Esophagus (tissue), 2 donors: ENCODE results near the gene AKT1S1. TPM values are rescaled to one million over a fixed set of nuclear protein-coding genes. Genes with fewer than 3 reads are reported as not detected.

ENCODE experiments used
- H3K27ac ChIP-seq, 2 donors: one replicate each; pipeline ENCODE4 v1.5.1; 2013; ENCODE audit warnings: low read depth in 2 of 2, mild to moderate bottlenecking in 2 of 2, inconsistent platforms in 1 of 2, low read length in 1 of 2, moderate library complexity in 1 of 2
- H3K27me3 ChIP-seq, 2 donors: one replicate each; pipeline ENCODE4 v1.6.1; 2013; ENCODE audit warnings: low read length in 2 of 2, control low read depth in 1 of 2, mild to moderate bottlenecking in 1 of 2; ENCODE audit not compliant: insufficient read depth in 2 of 2, control insufficient read depth in 1 of 2
- H3K36me3 ChIP-seq, 2 donors: one replicate each; pipeline ENCODE4 v1.6.1; 2013; ENCODE audit warnings: low read length in 1 of 2; ENCODE audit not compliant: control insufficient read depth in 2 of 2, insufficient read depth in 2 of 2
- H3K4me1 ChIP-seq, 2 donors: one replicate each; pipeline ENCODE4 v1.6.1; 2013; ENCODE audit warnings: low read length in 1 of 2; ENCODE audit not compliant: control insufficient read depth in 2 of 2, insufficient read depth in 2 of 2
- H3K4me3 ChIP-seq, 2 donors: one replicate each; pipeline ENCODE4 v1.5.1; 2013; ENCODE audit warnings: low read length in 2 of 2, mild to moderate bottlenecking in 2 of 2, low read depth in 1 of 2, moderate library complexity in 1 of 2
- H3K9me3 ChIP-seq, 2 donors: one replicate each; pipeline ENCODE4 v1.6.1; 2013; ENCODE audit warnings: mild to moderate bottlenecking in 2 of 2, low read depth in 1 of 2, low read length in 1 of 2, moderate library complexity in 1 of 2; ENCODE audit not compliant: control insufficient read depth in 2 of 2, insufficient read depth in 1 of 2
- WGBS, 2 donors: extraction: QIAGEN DNeasy Blood & Tissue Kit; methylation state at CpG; one replicate each; pipeline ENCODE4 v1.1.7; 2013; 5-methylcytosine and 5-hydroxymethylcytosine counted together
- polyA plus RNA-seq, 2 donors: library from polyadenylated mRNA; stranded (reverse); fragments of 200-250 nt; gene quantifications; one replicate each; pipeline ENCODE4 v1.2.3, GENCODE V29; 2013
- donor health status: healthy with polysubstance abuse.
- donor health status: Bipolar disorder and iron deficiency.

Gene AKT1S1
- polyA plus RNA-seq, 2 donors: 33.8 to 46.9 TPM

GRCh38 chr19:49884109-49884508 is 7.0 kb upstream of the AKT1S1 start:
- WGBS, 2 donors: 91 to 94% methylated on average over 16 to 18 of the region's 18 CpGs
- Histone ChIP-seq H3K27ac (no peak overlapping the region), H3K4me1 (no peaks in the 10 kb centered on the region), H3K4me3 (no peak overlapping the region), H3K36me3 (peaks cover 30 to 61% of the 10 kb centered on the region in 2 donors), H3K27me3 (no peaks in the 10 kb centered on the region), H3K9me3 (no peaks in the 10 kb centered on the region)

DNA sequence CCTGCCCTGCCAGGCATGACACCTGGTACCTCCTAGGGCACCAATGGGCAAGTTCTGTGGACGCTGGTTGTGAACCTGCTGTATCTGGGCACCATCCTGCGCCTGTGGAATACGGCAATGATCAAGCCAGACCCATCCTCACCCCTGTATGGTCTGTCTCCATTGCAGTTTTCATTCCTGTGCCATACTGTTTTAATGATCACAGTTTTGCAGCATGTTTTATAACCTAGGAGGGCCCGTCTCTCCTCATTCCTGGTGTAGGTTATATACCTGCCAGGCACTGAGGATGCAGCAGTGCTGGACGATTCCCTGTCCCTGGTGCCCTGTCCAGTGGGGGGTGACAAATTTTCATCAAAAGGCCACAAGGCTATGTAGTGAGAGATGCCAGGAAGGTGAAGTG is 5.9 kb upstream of the AKT1S1 start:
- H3K9me3 ChIP-seq: no peaks in the 10 kb centered on the region
- H3K4me3 ChIP-seq: no peak overlapping the region
- no peaks in the 10 kb centered on the region for H3K27me3 ChIP-seq
- H3K36me3 ChIP-seq: peaks cover 30 to 61% of the 10 kb centered on the region in 2 donors
- 97% methylated on average over 5 of the region's 5 CpGs for WGBS, 2 donors
- peaks cover 0 to 2% of the 10 kb centered on the region in 2 donors for H3K4me1 ChIP-seq
- no peak overlapping the region for H3K27ac ChIP-seq

- peaks cover 30 to 59% of the 10 kb centered on the region in 2 donors for H3K36me3 ChIP-seq
- WGBS, 2 donors: 97 to 98% methylated on average over 14 of the region's 14 CpGs
- H3K4me3 ChIP-seq: no peak overlapping the region
- H3K27ac ChIP-seq: no peak overlapping the region
- H3K9me3 ChIP-seq: no peaks in the 10 kb centered on the region
- H3K27me3 ChIP-seq: no peaks in the 10 kb centered on the region
- H3K4me1 ChIP-seq: peaks cover 0 to 2% of the 10 kb centered on the region in 2 donors
These were observed 5.5 kb upstream of the AKT1S1 start for GRCh38 chr19:49882643-49883042.

GRCh38 chr19:49881672-49882394 is 4.7 kb upstream of the AKT1S1 start:
- Histone ChIP-seq H3K4me3 (no peak overlapping the region), H3K36me3 (peaks cover 30 to 55% of the 10 kb centered on the region in 2 donors), H3K27ac (no peak overlapping the region), H3K4me1 (peaks cover 0 to 2% of the 10 kb centered on the region in 2 donors), H3K27me3 (no peaks in the 10 kb centered on the region), H3K9me3 (no peaks in the 10 kb centered on the region)
- 90% methylated on average over 31 of the region's 31 CpGs for WGBS, 2 donors

- H3K4me1 ChIP-seq: peaks cover 0 to 2% of the 10 kb centered on the region in 2 donors
- H3K9me3 ChIP-seq: no peaks in the 10 kb centered on the region
- peaks cover 30 to 53% of the 10 kb centered on the region in 2 donors for H3K36me3 ChIP-seq
- WGBS, 2 donors: 96 to 97% methylated on average over 17 of the region's 17 CpGs
- no peak overlapping the region for H3K4me3 ChIP-seq
- H3K27me3 ChIP-seq: no peaks in the 10 kb centered on the region
- no peak overlapping the region for H3K27ac ChIP-seq
These were observed 4.0 kb upstream of the AKT1S1 start for GRCh38 chr19:49881186-49881585.

DNA sequence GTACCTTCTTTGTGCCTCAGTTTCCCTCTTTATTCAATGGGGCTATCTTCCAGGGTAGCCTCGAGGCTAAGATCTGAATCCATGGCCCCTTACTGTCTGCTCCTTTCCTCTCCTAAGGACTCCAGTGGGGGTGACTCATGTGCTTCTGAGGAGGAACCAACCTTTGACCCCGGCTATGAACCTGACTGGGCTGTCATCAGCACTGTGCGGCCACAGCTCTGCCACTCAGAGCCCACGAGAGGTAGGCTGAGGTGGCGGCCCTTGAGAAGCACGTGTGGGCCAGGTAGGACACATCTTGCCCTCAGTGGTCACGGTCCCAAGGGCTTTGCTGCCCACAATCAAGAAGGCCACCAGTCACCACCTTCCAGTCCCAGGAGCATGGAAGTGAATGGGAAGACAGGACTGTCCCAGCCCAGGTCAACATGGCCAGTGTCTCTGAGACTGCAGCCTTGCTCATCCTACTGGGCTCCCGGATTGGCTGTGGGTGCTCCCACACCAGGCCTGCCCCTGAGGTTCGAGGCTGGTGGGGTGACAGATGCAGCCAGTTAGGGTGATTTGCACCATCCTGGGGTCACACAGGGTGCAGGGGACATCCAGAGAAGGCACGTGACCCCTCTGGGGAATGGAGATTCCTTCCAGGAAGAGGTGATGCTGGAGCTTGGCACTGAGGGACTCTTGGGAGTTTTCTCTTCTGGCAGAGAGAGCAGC is 3.2 kb upstream of the AKT1S1 start:
- Histone ChIP-seq H3K4me3 (no peak overlapping the region), H3K27ac (no peak overlapping the region), H3K36me3 (peaks cover 30 to 53% of the 10 kb centered on the region in 2 donors), H3K4me1 (peaks cover 0 to 8% of the 10 kb centered on the region in 2 donors), H3K9me3 (no peaks in the 10 kb centered on the region), H3K27me3 (no peaks in the 10 kb centered on the region)
- 90 to 92% methylated on average over 10 of the region's 10 CpGs for WGBS, 2 donors

DNA sequence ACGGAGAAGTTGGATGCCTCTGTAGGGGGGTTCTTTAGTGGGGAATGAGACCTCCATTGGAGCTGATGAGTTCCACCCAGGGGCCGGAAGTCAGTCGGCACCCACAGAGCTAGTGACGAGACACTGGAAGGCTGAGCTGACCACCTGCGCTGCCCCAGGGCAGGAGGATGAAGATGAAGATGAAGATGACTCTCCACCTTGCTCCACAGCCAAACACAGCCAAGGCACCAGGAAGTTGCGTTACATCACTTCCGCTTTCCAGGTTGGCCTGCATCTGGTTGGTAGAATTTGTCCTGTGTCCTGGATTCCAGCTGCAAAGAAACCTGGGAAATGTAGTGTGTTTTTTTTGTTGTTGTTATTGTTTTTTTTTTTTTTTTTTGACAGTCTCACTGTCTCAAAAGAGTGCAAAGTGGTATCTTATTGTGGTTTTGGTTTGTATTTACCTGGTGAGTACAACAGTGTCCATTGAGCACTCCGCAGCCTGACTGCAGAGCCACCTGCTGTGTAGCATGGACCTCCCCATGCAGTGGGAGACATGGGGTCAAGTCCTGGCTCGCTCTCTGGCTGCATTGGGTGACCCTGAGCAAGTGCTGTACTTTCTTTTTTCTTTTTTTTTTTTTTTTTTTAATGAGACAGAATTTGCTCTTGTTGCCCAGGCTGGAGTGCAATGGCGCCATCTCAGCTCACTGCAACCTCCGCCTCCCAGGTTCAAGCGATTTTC is 2.2 kb upstream of the AKT1S1 start:
- no peaks in the 10 kb centered on the region for H3K27me3 ChIP-seq
- H3K27ac ChIP-seq: no peak overlapping the region
- peaks cover 27 to 47% of the 10 kb centered on the region in 2 donors for H3K36me3 ChIP-seq
- H3K4me1 ChIP-seq: peaks cover under 1 to 11% of the 10 kb centered on the region in 2 donors
- H3K4me3 ChIP-seq: no peak overlapping the region
- H3K9me3 ChIP-seq: no peaks in the 10 kb centered on the region
- WGBS, 2 donors: 95 to 98% methylated on average over 12 of the region's 12 CpGs

- Histone ChIP-seq H3K27me3 (no peaks in the 10 kb centered on the region), H3K4me3 (peak overlapping the region in 1 of 2 donors; percentile 64), H3K9me3 (no peaks in the 10 kb centered on the region), H3K36me3 (peaks cover 26 to 40% of the 10 kb centered on the region in 2 donors), H3K4me1 (peaks cover 2 to 11% of the 10 kb centered on the region in 2 donors), H3K27ac (peak overlapping the region in 1 of 2 donors; percentile 100)
- 80 to 82% methylated on average over 9 of the region's 9 CpGs for WGBS, 2 donors
These were observed 1.6 kb upstream of the AKT1S1 start for GRCh38 chr19:49878744-49879070.

GRCh38 chr19:49877879-49878743 is 956 bp upstream of the AKT1S1 start:
- no peaks in the 10 kb centered on the region for H3K27me3 ChIP-seq
- H3K27ac ChIP-seq: peak overlapping the region; percentile 97 to 100
- H3K9me3 ChIP-seq: no peaks in the 10 kb centered on the region
- H3K4me3 ChIP-seq: peak overlapping the region; percentile 64 to 67
- 6 to 9% methylated on average over 41 of the region's 41 CpGs for WGBS, 2 donors
- peaks cover 2 to 11% of the 10 kb centered on the region in 2 donors for H3K4me1 ChIP-seq
- peaks cover 20 to 37% of the 10 kb centered on the region in 2 donors for H3K36me3 ChIP-seq
